Progenitor cell of endocrine pancreas (in vitro differentiated cells): ENCODE results near the gene AP5Z1. TPM values are rescaled to one million over a fixed set of nuclear protein-coding genes. Genes with fewer than 3 reads are reported as not detected.
"Not testable (repeated sequence)": the region's sequence is repeated elsewhere in the genome, so short reads cannot be mapped to it uniquely, and the experiment has no call there.

Experiments
- DNase-seq: peaks from one replicate; pipeline ENCODE4 v3.0.0; 2021; ENCODE audit warnings: low spot score; ENCODE audit not compliant: unreplicated experiment
- H3K27ac Mint-ChIP-seq: 2 replicates; pipeline ENCODE4 v1.8.0; 2021; ENCODE audit warnings: mild to moderate bottlenecking, moderate library complexity, mixed read lengths
- H3K27me3 Mint-ChIP-seq: 2 replicates; pipeline ENCODE4 v1.8.0; 2021; ENCODE audit warnings: mixed read lengths
- H3K36me3 Mint-ChIP-seq: 2 replicates; pipeline ENCODE4 v1.8.0; 2022; ENCODE audit warnings: mixed read lengths; ENCODE audit not compliant: insufficient read depth
- H3K4me1 Mint-ChIP-seq: 2 replicates; pipeline ENCODE4 v1.8.0; 2021; ENCODE audit warnings: low read depth, mixed read lengths
- H3K4me3 Mint-ChIP-seq: 2 replicates; pipeline ENCODE4 v1.8.0; 2021; ENCODE audit warnings: low read depth, mild to moderate bottlenecking, moderate library complexity, mixed read lengths
- H3K9me3 Mint-ChIP-seq: 2 replicates; pipeline ENCODE4 v1.8.0; 2021; ENCODE audit warnings: low read depth, mixed read lengths
- total RNA-seq: library from RNA; stranded (reverse); gene quantifications from 2 replicates; pipeline ENCODE4 v1.2.1, GENCODE V29; 2021
- TF ChIP-seq, protein P1 (sequence below): fragments of 200-600 bp; sonication (generic); IDR thresholded peaks from one replicate; pipeline ENCODE4 v1.5.0; 2021; ENCODE audit warnings: antibody characterized with exemption, mild to moderate bottlenecking; ENCODE audit not compliant: unreplicated experiment

Gene AP5Z1
- total RNA-seq, 1 donor from 2014 or later: 42.8 TPM

DNA sequence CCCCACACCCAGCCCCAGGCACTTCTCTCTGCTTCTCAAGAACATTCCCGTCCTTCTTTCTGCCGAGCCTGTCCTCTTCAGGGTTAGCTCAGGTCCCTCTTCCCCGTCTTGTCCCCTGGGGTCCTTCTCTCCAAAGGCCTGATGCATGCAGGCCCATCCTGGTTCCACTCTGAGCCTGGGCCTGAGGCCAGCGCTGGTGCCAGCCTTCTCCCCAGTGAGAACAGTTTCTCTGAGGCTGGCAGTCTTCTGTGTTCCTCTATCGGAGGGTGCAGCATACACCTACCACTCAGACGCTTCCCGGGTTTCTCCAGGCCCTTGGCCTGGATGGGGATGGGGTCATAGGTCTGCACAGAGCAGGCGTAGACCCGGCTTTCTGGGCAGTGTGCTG lies 14.6 kb downstream of the AP5Z1 start:
- Mint-ChIP-seq H3K27ac (no peak overlapping the region), H3K4me1 (no peaks in the 10 kb centered on the region), H3K27me3 (no peaks in the 10 kb centered on the region), H3K4me3 (no peak overlapping the region), H3K9me3 (no peaks in the 10 kb centered on the region), H3K36me3 (peaks cover 13% of the 10 kb centered on the region)
- TF ChIP-seq, protein P1, sequence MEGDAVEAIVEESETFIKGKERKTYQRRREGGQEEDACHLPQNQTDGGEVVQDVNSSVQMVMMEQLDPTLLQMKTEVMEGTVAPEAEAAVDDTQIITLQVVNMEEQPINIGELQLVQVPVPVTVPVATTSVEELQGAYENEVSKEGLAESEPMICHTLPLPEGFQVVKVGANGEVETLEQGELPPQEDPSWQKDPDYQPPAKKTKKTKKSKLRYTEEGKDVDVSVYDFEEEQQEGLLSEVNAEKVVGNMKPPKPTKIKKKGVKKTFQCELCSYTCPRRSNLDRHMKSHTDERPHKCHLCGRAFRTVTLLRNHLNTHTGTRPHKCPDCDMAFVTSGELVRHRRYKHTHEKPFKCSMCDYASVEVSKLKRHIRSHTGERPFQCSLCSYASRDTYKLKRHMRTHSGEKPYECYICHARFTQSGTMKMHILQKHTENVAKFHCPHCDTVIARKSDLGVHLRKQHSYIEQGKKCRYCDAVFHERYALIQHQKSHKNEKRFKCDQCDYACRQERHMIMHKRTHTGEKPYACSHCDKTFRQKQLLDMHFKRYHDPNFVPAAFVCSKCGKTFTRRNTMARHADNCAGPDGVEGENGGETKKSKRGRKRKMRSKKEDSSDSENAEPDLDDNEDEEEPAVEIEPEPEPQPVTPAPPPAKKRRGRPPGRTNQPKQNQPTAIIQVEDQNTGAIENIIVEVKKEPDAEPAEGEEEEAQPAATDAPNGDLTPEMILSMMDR: no peak
- DNase-seq: no peak

DNA sequence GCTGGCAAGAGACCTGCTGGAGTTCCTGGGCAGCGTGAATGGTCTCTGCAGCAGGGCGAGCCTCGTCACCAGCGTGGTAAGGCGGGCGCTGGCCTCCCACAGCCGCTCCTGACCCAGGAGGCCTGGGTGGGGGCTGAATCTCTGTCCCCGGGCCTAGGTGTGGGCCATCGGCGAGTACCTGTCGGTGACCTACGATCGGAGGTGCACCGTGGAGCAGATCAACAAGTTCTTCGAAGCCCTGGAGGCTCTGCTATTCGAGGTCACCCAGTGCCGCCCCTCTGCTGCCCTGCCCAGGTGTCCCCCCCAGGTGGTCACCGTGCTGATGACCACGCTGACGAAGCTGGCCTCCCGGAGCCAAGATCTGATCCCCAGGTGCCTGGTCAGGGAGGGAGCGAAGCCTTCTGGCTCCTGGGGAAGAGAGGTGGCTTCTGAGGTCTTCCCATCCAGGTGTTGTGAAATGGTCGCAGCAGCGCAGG lies 15.1 kb downstream of the AP5Z1 start:
- H3K27ac Mint-ChIP-seq: no peak overlapping the region
- no peak for DNase-seq
- H3K36me3 Mint-ChIP-seq: peaks cover 13% of the 10 kb centered on the region
- TF ChIP-seq, protein P1: no peak
- H3K4me3 Mint-ChIP-seq: no peak overlapping the region
- H3K4me1 Mint-ChIP-seq: no peaks in the 10 kb centered on the region
- H3K27me3 Mint-ChIP-seq: no peaks in the 10 kb centered on the region
- no peaks in the 10 kb centered on the region for H3K9me3 Mint-ChIP-seq

DNA sequence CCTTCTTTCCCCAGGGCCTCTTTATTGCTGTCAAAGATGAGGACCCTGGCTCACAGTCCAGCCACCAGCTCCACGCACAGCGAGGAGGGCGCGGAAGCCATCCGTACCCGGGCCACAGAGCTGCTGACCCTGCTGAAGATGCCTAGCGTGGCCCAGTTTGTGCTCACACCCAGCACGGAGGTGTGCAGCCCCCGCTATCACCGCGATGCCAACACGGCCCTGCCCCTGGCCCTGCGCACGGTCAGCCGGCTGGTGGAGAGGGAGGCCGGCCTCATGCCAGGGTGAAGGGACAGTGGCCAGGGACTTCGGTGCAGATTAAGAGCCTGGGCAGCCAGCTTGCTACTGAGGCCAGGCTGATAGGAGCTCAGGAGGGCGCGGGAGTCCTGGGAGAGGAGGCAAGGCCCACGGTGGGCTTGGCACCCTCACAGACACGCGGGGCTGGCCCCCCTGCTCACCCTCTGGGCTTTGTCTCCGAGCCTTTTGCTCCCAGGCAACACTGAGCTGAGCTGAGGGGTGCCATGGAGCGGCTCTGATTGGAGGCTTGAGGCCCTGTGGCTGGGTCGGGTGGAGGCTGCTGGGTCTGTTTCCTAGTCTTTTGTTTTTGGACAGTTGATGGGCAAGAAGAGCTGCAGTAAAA lies 15.8 kb downstream of the AP5Z1 start:
- Mint-ChIP-seq H3K4me1 (no peaks in the 10 kb centered on the region), H3K27me3 (no peaks in the 10 kb centered on the region), H3K36me3 (peaks cover 13% of the 10 kb centered on the region), H3K4me3 (no peak overlapping the region), H3K27ac (no peak overlapping the region), H3K9me3 (no peaks in the 10 kb centered on the region)
- TF ChIP-seq, protein P1: no peak
- no peak for DNase-seq

DNA sequence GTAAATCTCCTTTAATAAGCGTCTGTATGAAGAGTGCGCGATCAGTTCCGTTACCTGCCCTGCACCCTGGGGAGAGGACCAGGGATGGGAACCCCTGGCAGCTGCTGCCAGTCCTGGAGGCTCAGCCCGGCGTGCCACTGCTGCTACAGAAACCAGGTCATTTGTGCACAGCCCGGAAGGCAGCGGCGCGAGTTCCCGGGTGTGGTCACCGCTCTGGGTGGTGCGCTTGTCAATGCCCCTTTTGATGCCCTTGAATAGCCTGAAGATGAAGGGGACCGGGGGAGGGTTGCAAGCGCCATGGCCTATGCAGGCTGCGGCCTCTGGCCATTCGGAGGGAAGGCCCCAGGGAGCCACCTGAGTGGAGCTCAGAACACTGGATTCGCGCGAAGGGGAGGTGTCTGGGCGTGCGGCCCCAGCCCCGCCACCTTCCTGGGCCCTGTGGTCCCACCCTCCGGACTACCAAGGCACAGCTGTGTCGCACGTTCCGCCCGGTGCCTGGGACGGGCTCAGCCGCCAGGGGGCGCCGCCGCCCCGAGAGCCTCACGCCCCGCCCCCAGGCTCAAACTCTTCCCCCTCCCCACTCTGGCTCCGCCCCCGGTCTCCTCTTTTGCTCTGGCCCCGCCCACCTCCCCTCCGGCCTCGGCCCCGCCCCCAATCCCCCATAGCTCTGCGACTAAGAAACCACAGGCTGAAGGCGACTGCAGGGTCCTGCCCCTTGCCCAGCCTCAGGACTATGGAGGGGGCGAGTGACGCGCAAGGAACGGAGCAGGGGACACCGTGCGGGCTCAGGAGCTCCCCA lies 16.5 kb downstream of the AP5Z1 start:
- peak; percentile 43 for DNase-seq
- Mint-ChIP-seq H3K9me3 (no peaks in the 10 kb centered on the region), H3K4me3 (no peak overlapping the region)

DNA sequence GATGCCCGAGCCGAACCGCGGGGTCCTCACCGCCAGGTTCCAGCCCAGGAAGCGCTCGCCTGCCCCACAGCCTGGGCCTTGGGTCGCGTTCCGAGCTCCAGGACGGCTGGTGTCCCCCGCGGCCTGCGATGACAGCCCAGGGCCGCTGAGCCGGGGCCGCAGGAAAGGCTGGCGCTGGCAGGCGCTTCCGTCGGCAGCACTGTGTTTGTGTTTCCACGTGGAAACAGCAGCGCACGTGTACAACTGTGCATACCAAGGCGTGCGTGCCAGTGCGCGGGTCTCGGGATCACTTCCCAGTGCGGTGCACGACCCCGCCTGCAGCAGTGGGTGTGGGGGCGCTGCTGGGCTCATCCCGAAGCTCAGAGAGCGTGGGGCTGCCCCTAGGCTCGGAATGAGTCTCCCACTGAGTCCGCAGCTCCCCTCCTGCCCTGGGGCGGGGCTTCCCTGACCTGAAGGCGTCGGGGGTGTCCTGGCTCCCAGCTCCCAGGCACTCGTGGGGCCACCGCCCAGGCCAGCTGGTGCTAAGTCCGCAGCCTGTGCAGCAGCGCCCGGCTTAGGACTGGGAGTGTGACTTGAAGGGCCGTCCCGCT lies 17.2 kb downstream of the AP5Z1 start:
- Mint-ChIP-seq H3K36me3 (peaks cover 13% of the 10 kb centered on the region), H3K4me3 (no peak overlapping the region), H3K9me3 (no peaks in the 10 kb centered on the region), H3K27ac (no peak overlapping the region), H3K27me3 (no peaks in the 10 kb centered on the region), H3K4me1 (no peaks in the 10 kb centered on the region)
- TF ChIP-seq, protein P1: no peak
- DNase-seq: no peak

More for the DNA sequence above, 16.5 kb downstream of the AP5Z1 start:
- peaks cover 13% of the 10 kb centered on the region for H3K36me3 Mint-ChIP-seq
- no peaks in the 10 kb centered on the region for H3K4me1 Mint-ChIP-seq
- H3K27me3 Mint-ChIP-seq: no peaks in the 10 kb centered on the region
- TF ChIP-seq, protein P1: peak; percentile 61
- no peak overlapping the region for H3K27ac Mint-ChIP-seq

DNA sequence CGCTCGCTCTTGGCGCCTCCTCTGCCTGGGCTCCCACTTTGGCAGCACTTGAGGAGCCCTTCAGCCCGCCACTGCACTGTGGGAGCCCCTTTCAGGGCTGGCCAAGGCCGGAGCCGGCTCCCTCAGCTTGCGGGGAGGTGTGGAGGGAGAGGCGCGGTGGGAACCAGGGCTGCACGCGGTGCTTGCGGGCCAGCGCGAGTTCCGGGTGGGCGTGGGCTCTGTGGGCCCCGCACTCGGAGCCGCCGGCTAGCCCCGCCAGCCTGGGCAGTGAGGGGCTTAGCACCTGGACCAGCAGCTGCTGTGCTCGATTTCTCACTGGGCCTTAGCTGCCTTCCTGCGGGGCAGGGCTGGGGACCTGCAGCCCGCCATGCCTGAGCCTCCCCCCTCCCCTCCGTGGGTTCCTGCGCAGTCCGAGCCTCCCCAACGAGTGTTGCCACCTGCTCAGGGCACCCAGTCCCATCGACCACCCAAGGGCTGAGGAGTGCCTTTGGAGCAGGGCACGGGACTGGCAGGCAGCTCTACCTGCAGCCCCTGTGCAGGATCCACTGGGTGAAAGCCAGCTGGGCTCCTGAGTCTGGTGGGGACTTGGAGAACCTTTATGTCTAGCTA lies 18.1 kb downstream of the AP5Z1 start:
- H3K4me1 Mint-ChIP-seq, H3K4me3 Mint-ChIP-seq, H3K27me3 Mint-ChIP-seq, H3K9me3 Mint-ChIP-seq, H3K27ac Mint-ChIP-seq, DNase-seq: not testable (repeated sequence)
- peaks cover 13% of the 10 kb centered on the region for H3K36me3 Mint-ChIP-seq

DNA sequence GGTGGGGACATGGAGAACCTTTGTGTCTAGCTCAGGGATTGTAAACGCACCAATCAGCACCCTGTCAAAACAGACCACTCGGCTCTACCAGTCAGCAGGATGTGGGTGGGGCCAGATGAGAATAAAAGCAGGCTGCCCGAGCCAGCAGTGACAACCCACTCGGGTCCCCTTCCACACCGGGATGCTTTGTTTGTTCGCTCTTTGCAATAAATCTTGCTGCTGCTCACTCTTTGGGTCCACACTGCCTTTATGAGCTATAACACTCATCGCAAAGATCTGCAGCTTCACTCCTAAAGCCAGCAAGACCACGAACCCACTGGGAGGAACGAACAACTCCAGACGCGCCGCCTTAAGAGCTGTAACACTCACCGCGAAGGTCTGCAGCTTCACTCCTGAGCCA lies 18.7 kb downstream of the AP5Z1 start:
- not testable (repeated sequence) for DNase-seq, H3K4me1 Mint-ChIP-seq, H3K4me3 Mint-ChIP-seq, H3K27ac Mint-ChIP-seq, H3K27me3 Mint-ChIP-seq, H3K9me3 Mint-ChIP-seq
- H3K36me3 Mint-ChIP-seq: peaks cover 13% of the 10 kb centered on the region
